HG02943 (cell line): Measurements from ENCODE around the gene ZKSCAN4.

Source experiments
- ATAC-seq: cut with Tn5 transposase; IDR thresholded peaks from one replicate; pipeline ENCODE4 v1.9.1; 2021; ENCODE audit warnings: mild to moderate bottlenecking, low read depth, moderate library complexity; ENCODE audit not compliant: unreplicated experiment

Gene ZKSCAN4

GRCh38 chr6:28252009-28252975 lies at the start of gene ZKSCAN4:
TSS of gene ZKSCAN4 (minus strand) at chr6:28252269. CDS start at chr6:28251980, 289 bp downstream.
- ATAC-seq = no peak

- no peak for ATAC-seq
These were observed 44.5 kb upstream of the ZKSCAN4 start for GRCh38 chr6:28296520-28297060.

- ATAC-seq = no peak
These were observed 43.3 kb upstream of the ZKSCAN4 start for GRCh38 chr6:28295326-28295725.

GRCh38 chr6:28291573-28291972 lies 39.5 kb upstream of the ZKSCAN4 start:
- no peak for ATAC-seq

- ATAC-seq = no peak
These were observed 30.9 kb upstream of the ZKSCAN4 start for GRCh38 chr6:28282926-28283325.

GRCh38 chr6:28281288-28282064 lies 29.4 kb upstream of the ZKSCAN4 start, which contains the start of gene PGBD1:
TSS of gene PGBD1 (plus strand) at chr6:28281572. CDS start at chr6:28283814, 2,242 bp downstream.
- ATAC-seq = peak; percentile 86

- no peak for ATAC-seq
These were observed 28.7 kb upstream of the ZKSCAN4 start for GRCh38 chr6:28280595-28281287.

- no peak for ATAC-seq
These were observed 25.7 kb upstream of the ZKSCAN4 start for GRCh38 chr6:28277746-28278145.

- ATAC-seq = no peak
These were observed 22.8 kb upstream of the ZKSCAN4 start for GRCh38 chr6:28274888-28275287.

GRCh38 chr6:28269492-28269891 lies 17.4 kb upstream of the ZKSCAN4 start:
- ATAC-seq = no peak

- no peak for ATAC-seq
These were observed 15.6 kb upstream of the ZKSCAN4 start for GRCh38 chr6:28267695-28268059.

GRCh38 chr6:28266962-28267694 lies 15.1 kb upstream of the ZKSCAN4 start, which contains the start of gene ZSCAN26:
TSS of gene ZSCAN26 (plus strand) at chr6:28267143. CDS start at chr6:28271920, 4,777 bp downstream.
- ATAC-seq = peak; percentile 84

GRCh38 chr6:28266563-28266961 lies 14.5 kb upstream of the ZKSCAN4 start:
- no peak for ATAC-seq

GRCh38 chr6:28264834-28265401 lies 12.8 kb upstream of the ZKSCAN4 start:
- ATAC-seq = no peak

GRCh38 chr6:28263922-28264321 lies 11.9 kb upstream of the ZKSCAN4 start:
- no peak for ATAC-seq

- ATAC-seq = no peak
These were observed 7.1 kb upstream of the ZKSCAN4 start, which contains the start of gene NKAPL for GRCh38 chr6:28258877-28259777. TSS of gene NKAPL (plus strand) at chr6:28259297. CDS start at chr6:28259372, 75 bp downstream.

- no peak for ATAC-seq
These were observed 5.0 kb upstream of the ZKSCAN4 start for GRCh38 chr6:28257042-28257441.

- ATAC-seq = no peak
These were observed 2.1 kb upstream of the ZKSCAN4 start for GRCh38 chr6:28254121-28254519.
